RPMI7951 (cell line): ENCODE results near the gene ACOX3. TPM values are rescaled to one million over a fixed set of nuclear protein-coding genes. Genes with fewer than 3 reads are reported as not detected.
A peak's percentile ranks its signal among the peaks of the same experiment; 100 is the strongest.

Experiments used
- DNase-seq: peaks from one replicate; pipeline ENCODE4 v3.0.0-alpha.2; 2012; ENCODE audit warnings: low read depth
- total RNA-seq: library from RNA; depleted of rRNA; stranded (reverse); fragments of >200 nt; shearing (Covaris generic); gene quantifications from 2 replicates; pipeline ENCODE4 v1.2.3, GENCODE V29; 2014

Gene ACOX3
- total RNA-seq, 1 experiment from 2014 or later: 10.7 TPM

GRCh38 chr4:8468746-8469535, 28.4 kb upstream of the ACOX3 start:
- DNase-seq: peak; percentile 41

- no peak for DNase-seq
Measured at GRCh38 chr4:8467016-8467415, 26.5 kb upstream of the ACOX3 start.

DNA sequence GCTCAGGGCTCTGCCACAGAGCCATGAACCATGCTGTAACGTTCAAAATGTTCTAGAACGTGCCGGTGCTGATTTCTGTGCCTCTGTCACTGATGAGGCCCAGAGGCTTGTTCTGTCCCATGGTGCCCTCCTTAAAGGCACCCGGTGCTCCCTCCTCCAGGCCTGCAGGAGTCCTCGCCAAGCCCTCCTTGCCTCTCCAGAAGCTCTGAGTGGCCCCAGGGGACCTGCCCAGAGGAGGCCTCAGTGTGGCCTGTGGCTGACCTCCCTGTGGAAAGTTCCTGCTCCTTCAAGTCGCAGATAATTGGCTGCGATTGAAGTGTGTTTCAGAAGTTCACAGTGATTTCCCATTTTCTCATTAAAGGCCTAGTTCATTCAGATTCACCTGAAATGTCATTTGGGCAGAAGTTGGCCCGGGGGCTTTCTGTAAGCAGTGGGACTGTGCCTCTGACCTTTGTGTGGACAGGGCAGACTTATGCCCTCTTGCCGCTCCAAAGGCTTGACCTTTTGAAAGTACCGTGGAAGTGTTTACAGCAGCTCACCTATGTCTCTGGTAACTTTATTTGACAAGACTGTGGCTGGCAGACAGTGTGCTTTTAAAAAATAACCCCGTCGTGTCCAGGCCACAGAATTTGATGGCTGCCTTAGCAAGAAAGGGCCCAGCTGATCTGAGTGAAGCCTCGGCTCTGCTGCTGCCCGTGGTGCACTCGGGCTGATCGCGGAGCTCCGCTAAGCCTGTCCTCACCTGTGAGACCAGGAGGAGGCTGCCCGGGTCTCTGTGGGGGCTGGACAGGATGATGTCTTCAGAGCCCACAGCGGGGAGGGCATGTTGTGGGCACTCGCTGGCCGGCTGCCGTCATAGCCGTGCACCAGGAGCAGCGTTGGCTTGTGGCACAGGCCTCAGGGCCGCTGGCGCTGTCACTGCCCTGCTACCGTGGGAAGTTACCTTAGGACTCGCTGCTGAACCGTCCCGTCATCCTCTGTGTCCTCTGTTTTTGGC, 25.4 kb upstream of the ACOX3 start:
- DNase-seq: no peak

GRCh38 chr4:8464381-8464780, 23.9 kb upstream of the ACOX3 start:
- DNase-seq: no peak

- no peak for DNase-seq
Measured at GRCh38 chr4:8463811-8464210, 23.3 kb upstream of the ACOX3 start.

GRCh38 chr4:8461616-8462015, 21.1 kb upstream of the ACOX3 start:
- DNase-seq: no peak

DNA sequence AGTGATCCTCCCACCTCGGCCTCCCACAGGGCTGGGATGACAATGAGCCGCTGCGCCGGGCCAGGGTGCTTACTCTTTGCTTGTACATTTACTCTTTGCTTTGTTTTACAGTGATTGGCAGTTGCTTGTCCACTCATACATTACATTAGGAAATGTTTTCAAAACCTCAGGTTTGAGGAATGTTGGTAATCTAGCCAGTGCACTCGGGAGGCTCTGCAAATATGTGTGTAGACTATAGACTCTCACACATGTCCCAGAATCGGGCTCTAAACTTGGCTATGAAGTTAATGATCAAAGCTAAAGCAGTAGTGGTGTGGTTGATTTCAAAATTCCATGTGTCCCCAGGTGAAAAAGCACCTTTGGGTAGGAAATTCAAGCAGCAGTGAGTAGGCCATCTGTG, 20.6 kb upstream of the ACOX3 start:
- DNase-seq: no peak

DNA sequence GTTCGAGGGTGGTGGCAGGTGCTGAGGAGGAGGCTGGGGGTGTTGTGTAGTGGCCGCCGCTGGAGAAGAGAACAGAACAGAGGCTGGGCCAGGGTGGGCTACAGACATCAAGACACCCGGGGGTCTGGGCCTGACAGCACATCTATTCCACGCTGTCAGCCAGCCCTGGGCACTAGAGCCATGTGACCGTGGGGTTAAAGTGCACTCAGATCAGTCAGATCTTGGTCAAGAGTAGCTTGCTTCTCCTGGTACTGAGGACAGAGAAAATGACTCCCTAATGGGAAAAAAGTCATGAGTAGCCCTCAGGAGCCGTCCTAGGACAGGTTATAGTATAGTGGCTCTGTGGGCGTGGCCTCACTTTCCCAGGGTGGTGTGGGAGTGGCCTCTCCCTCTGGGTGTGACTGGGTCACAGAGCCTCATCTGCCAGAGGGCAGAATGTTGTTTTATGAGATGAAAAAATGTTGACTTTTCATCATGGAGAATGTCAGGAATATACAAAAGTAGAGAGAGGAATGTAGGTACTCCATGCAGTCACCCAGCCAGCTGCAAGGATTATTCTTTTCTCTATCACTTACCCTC, 19.4 kb upstream of the ACOX3 start:
- DNase-seq: no peak

GRCh38 chr4:8457646-8458252, 17.2 kb upstream of the ACOX3 start:
- DNase-seq: no peak

DNA sequence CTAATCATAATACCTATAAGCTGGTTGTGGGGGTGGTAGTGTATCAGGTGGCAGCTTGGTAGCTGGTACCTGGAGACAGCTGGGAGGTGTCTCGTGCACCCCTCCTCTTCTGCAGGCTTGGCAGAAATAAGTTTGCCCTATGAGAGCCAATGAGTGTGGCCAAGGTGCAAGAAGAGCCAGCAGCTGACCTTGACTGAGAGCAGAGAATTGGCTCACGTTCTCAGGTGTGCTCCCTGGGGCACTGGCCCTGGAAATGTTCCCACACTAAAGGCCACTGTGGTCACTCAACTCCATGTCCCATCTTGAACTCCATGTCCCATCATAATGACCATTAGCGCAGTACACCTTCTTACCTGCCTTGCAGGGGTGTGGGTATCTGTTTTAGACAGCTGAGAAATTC, 13.4 kb upstream of the ACOX3 start:
- no peak for DNase-seq

DNA sequence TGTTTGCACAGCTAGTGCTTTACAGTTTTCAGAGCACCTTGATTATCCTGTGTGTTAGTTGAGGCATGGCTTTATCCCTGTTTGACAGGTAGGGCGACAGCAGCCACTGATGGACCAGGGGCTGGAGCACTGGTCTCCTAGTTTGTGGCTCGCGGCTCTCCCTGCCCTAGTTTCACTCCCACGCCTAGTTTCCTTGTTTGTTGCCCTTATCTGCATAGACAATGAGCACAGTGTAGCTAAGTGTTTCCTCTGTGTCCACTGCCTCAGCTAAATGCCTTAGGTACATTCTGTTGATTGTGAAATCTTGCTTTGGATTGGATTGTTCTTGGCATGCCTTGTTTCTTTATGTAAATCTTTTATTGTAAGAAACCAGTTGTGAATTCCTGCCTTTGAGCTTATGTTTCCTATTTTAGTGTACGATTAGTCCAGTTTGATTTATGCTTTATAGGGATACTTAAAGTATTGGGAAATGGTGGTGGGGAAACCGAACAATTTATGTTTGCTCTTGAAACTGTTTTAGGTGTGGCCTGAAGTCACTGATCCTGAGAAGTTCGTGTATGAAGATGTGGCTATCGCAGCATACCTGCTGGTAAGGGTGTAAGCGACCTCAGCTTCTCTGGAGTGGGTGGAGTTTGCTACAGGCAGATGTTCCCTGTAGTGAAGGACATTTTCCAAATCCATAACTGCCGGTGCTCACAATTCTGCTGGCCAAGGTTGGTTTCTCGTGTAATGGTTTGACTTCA, 11.1 kb upstream of the ACOX3 start:
- DNase-seq: no peak

DNA sequence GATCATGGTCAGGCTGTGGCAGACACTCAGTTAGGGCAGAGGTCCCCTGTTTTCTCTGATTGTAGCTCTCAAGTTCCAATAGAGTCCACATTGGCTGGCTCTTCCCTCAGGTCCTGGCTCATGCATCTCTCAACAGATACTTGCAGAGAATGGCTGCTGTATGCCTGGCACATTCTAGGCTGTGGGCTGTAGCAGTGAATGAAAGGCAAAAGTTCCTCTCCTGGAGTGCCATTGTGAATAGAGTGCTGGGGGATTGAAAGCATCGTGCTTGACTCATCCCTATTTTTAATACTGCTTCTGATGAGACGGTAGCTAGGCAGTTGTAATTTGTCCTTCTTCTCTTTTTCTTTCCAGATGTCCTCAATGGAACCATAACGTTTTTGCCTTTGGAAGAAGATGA, 5.6 kb upstream of the ACOX3 start:
- DNase-seq: no peak

DNA sequence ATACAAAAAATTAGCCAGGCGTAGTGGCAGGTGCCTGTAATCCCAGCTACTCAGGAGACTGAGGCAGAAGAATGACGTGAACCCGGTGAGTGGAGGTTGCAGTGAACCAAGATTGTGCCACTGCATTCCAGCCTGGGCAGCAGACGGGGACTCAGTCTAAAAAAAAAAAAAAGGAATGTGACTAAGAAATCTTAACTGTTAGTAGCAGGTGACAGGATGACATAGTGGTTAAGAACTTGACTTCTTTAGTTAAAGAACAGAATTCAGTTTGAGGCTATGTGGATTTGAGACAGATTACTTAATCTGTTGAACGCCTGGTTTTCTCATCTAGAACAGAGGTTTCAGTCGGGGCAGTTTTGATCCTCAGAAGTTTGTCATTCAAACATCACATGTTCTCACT, 3.3 kb upstream of the ACOX3 start:
- DNase-seq: no peak

GRCh38 chr4:8442596-8443358, 2.3 kb upstream of the ACOX3 start:
- no peak for DNase-seq

DNA sequence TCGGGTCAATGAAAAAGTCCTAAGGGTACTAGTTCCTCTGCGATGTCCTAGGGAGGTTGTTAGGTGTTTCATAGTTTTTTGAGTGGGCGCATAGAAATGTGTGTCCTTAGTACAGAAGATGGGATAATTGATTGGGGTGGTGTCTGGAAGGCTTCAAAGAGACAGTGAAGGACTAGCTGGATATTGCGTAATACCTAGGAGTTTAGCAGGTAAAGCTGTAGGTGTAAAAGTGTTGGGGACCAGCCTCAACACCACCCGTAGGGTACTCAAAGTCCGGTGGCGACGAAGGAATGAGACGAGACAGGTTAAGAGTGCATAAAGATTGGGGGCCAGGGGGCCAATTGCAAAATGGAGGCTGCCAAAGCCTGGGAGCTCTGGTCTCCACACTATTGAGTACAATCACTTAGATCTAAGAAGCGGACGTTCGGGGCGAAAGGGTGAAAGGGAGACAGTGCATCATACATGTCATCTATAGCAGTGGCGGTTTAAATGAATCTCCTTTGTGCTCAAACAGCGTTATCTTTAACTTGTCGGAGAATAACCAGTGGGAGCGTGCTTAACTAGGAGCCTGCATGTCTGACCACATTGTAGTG, 1.1 kb upstream of the ACOX3 start:
- no peak for DNase-seq

GRCh38 chr4:8439914-8440491, 520 bp downstream of the ACOX3 start:
- peak; percentile 31 for DNase-seq

DNA sequence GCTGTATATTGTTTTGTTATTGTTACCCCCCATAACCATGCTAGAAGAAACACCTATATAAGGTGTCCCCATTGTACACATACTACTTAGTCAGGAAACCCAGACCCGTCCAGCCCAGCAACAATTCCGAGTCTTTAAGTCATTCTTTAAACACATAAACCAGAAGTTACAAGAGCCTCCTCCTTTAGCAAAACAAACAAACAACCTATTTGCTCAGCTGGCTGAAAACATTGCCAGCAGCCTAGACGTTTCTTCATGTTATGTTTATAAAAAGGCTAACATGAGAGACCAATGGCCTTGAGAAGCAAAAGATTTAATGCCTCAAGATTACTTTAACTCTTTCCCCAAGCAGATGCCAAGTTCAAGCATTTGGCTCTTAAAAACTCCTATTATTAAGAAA, 1.4 kb downstream of the ACOX3 start:
- no peak for DNase-seq

DNA sequence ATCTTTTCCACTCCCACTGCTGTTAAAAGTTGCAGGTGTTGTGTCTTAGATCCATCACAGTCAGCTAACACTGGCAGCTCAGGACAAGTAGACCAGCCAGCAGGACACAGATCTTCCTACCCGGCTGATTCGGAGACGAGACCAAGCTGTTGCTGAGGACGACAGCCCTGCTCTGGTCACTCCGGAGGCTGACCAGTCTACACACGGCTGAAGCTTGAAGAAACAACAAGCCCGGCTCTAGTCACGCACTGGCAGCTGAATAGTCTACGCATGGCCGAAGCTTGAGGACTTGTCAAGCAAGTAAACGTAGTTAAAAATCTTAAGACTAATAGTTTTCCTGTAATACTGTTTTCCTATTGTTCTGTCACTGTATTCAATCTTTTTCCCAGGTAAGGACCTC, 1.8 kb downstream of the ACOX3 start:
- no peak for DNase-seq

DNA sequence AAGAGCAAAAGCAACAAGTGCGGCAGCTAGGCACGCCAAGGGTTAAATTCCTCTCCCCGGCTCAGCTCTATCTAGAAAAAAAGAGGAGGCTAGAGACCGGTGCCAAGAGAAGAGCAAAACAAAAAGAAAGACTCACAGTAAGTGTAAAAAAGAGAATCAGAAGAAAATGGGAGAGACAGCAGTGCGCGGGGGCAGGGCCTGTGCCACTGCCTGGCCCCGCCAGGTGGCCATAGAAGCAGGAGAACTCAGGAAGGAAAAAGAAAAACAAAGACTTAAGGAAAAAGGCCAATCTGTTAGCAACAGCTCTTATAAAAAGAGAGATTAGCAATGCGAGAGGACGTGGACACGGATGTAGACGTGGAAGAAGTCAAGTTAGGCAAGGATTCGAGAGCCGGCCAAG, 3.2 kb downstream of the ACOX3 start:
- no peak for DNase-seq

GRCh38 chr4:8435656-8436121, 4.8 kb downstream of the ACOX3 start:
- DNase-seq: no peak
